Islet of Langerhans (tissue), 1 donor: Measurements from ENCODE around the gene LRP1.

Experiments used
- FAIRE-seq: peaks from one replicate; lab custom pipeline; 2011; peaks lifted over from hg19 to GRCh38; lab: Jason Lieb, UNC

LRP1 gene

DNA sequence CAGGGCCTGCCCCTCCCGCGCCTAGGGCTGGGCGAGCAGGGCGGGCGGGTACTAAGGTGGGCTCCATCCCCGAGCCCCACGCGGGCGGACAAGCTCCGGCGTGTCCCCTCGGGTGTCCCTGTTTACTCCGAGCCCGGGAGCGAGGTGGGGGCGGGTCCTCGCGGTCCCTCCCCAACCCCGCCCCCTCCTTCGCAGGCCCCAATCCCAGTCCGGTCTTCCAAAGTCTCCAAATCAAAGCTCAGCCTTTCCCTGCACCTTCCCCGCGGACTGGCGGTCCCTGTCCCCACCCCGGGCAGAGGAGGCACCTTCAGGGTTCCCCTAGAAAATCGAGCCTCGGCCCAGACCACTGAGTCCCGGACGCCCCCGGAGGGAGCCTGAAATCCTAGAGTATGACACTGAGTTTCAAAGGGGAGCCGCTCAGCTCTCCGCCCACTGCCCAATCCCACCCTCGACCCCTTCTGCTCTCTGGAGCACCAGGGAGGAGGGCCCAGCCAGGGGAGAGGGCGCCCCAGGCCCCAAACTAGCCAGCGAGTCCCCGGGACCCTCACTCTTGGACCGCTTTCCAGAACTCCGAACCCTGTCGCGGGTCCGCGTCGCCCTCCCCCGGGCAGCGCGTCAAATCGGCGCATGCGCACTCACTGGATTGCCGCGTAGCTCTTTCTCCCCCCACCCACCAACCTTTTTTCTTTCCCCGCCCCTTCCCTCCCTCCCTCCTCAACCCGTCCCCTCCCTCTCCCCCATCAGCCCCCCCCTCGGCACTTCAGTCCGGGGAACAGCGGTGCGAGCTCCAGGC lies at the start of gene LRP1:
TSS of gene LRP1 (plus strand) at position 758 of the 793 bp plus-strand sequence. CDS start 482 bp downstream, outside the sequence.
- no peak for FAIRE-seq

DNA sequence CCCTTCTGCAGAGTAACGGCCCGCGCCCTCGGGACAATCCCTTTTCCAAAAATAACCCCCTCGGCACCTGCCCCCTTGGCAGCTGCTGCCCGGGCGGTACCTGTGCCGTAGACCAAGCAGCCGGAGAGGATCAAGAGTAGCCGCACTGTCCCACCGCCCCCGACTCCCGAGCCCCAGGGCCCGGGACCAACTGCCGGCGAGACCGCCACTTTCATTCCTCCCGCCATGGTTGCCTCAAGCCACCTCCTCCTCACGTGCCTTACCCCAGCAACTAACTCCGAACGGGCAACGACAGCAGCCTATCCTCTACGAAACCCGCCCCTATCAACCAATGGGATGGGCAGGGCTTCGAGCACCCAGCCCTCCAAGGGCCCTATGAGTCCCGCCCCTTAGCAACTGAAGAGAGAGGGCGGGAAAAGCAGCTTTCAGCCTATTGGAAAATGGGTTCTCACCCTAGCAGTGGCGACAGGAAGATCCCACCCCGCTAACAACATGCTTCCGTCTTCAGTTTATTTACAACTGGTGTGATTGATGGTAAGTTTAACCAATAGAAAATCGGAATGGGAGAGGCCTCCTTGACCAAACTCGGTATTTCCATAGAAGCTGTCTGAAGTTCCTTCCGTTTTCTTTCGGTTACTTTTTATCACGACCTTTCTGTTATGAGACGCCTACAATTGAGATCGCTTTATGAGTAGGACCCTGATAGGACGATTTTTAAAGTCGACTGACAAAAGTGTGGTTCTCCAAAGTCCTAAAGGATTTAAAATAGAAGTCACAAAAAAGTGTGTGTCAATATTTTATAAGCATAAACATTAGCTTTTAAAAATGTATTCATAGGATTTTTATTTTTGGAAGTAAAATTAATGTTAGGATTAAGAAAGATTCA lies 49.5 kb upstream of the LRP1 start, which contains the start of gene NEMP1:
TSS of gene NEMP1 (minus strand) at position 273 of the 886 bp plus-strand sequence. CDS start at position 227, 46 bp downstream.
- FAIRE-seq, result peak; percentile 98

DNA sequence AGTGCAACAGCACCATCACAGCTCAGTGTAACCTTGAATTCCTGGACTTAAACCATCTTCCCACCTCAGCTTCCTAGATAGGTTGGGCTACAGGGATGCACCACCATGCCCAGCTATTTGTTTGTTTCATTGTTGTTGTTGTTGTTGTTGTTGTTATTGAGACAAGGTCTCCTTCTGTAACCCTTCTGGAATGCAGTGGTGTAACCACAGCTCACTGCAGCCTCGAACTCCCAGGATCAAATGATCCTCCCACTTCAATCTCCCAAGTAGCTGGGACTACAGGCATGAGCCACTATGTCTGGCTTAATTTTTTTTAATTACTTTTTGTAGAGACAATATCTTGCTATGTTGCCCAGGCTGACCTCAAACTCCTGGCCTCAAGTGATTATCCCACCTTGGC lies 48.5 kb upstream of the LRP1 start:
- no peak for FAIRE-seq

DNA sequence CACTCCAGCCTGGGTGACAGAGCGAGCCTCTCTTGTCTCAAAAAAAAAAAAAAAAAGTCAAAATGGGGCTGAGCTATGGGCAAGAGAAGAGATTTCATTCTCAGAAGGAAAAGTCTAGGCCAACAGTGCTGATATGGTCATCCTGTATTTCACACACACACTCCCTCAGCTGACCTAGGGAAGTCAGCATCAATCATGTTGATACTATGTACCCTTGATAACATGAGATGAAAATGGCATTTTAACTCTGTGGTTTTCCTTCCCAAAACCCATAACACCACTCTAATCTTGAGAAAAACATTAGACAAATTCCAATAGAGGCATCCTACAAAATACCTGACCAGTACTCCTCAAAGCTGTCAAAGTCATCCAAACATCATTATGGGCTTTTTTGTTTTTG lies 47.4 kb upstream of the LRP1 start:
- no peak for FAIRE-seq

- FAIRE-seq, result no peak
Measured at GRCh38 chr12:57085999-57086492, 42.2 kb upstream of the LRP1 start.

DNA sequence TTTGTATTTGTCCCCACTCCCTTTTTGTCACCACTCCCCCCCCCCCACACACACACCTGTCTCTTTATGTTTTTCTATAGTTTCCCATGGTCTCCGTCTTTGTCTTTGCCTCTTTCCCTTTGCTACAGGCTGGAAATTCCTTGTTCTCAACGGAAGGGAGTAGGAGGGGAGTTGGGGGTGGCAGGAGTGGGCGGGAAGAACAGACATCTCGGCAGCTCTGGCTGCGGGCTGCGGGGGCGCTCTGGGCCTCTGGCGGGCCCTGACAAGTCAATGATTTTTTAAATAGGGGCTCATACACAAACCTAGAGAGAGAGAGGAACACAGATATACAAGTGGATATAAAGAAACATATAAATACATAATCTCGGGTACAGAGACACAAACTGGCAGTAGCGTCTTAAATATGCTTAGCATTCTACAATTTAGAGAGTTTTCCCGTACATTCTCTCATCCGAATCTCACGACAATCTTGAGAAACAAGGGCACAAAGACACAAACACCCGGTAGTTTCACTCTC lies 41.7 kb upstream of the LRP1 start:
- FAIRE-seq, result no peak

DNA sequence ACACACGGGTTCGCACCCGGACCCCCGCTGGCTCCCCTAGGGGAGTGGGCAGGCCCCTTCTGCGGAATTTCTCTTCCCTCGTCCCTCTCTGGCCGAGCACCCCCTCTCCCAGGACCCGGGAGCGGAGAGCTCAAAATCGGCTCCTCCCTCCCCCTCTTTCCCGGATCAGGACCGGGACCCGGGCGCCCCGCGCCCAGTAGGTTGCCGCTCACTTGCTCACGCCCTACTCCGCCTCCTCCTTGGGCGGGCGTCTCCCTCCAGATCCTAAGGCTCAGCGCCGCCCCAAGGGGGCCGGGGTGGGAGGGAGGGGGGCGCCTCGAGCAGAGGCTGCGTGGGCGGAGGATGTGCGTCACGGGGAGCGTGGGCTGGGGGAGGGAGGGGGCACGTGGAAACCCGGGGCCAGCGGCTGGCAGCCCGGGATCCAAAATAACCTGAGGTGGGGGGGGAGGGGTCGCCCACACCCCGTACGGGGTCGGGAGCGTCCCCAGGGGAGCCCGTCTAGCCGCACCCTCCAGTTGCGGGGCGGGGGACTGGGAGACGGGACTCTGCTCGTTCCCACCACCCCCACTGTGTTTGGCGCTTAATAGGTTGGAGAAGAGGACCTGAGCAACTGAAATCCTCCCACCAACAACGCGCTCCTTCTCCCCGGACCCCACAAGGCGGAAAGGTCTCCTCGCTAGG lies 41.1 kb upstream of the LRP1 start:
- no peak for FAIRE-seq

- no peak for FAIRE-seq
Measured at GRCh38 chr12:57087691-57088353, 40.5 kb upstream of the LRP1 start.

- no peak for FAIRE-seq
Measured at GRCh38 chr12:57088354-57089270, 39.7 kb upstream of the LRP1 start, which contains the start of gene NAB2. Gene NAB2, plus strand, starts transcription at chr12:57089114. Its CDS starts 158 bp downstream, at chr12:57089272.

DNA sequence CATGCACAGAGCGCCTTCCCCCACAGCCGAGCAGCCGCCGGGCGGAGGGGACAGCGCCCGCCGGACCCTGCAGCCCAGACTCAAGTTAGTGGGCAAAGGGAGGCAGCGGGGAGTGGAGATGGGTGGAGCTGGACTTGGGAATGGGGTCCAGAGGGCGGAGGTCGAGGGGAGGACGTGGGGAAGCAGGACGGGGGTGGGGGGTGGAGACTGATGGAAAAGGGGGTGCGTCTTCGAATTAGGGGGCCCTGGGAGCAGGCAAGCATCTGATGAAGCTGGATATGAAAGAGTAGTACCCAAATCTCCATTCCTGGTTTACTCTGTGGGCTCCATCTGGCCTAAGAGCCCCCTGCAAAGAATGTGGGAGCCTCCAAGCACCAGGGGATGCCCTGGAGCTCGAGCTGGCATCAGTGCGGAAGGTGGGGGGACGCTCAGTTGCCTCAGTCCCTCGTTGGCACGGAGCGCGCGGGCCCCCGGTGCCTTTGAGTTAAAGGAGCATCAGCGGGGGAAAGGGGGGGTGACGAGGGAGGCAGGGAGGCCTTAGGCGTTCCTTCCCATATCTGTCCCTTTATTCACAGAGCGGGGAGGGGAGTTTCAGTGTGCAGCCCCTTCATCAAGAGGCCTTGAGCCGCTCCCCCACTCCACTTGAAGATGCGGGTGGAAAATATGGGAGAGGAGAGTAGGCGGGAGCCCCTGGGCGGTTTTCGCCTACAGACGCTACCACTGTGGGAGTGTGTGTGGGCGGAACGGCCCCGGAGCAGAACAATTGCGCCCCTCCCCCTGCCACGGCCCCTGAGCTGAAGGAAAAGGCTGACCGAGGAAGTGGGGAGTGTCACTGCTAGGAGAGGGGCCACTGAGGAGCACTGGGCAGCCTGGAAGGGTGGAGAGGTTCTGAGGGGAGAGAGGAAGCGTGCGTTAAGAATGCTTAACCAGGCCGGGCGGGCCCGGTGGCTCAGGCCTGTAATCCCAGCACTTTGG lies 38.7 kb upstream of the LRP1 start:
- no peak for FAIRE-seq

GRCh38 chr12:57090490-57090889 lies 37.8 kb upstream of the LRP1 start:
- no peak for FAIRE-seq

DNA sequence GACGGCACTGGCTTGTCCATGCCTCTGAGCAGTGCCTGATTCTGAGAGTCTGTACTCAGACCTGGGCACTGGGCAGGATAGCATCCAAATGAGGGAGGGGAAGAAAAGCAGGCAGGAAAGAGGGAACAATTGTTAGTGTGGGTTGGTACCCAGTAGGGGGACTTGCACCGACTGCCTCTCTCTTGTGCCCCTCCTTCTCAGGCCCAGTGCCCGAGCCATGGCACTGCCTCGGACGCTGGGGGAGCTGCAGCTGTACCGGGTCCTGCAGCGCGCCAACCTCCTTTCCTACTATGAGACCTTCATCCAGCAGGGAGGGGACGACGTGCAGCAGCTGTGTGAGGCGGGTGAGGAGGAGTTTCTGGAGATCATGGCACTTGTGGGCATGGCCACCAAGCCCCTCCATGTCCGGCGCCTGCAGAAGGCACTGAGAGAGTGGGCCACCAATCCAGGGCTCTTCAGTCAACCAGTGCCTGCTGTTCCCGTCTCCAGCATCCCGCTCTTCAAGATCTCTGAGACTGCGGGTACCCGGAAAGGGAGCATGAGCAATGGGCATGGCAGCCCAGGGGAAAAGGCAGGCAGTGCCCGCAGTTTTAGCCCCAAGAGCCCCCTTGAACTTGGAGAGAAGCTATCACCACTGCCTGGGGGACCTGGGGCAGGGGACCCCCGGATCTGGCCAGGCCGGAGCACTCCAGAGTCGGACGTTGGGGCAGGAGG lies 37.2 kb upstream of the LRP1 start:
- FAIRE-seq, result no peak

DNA sequence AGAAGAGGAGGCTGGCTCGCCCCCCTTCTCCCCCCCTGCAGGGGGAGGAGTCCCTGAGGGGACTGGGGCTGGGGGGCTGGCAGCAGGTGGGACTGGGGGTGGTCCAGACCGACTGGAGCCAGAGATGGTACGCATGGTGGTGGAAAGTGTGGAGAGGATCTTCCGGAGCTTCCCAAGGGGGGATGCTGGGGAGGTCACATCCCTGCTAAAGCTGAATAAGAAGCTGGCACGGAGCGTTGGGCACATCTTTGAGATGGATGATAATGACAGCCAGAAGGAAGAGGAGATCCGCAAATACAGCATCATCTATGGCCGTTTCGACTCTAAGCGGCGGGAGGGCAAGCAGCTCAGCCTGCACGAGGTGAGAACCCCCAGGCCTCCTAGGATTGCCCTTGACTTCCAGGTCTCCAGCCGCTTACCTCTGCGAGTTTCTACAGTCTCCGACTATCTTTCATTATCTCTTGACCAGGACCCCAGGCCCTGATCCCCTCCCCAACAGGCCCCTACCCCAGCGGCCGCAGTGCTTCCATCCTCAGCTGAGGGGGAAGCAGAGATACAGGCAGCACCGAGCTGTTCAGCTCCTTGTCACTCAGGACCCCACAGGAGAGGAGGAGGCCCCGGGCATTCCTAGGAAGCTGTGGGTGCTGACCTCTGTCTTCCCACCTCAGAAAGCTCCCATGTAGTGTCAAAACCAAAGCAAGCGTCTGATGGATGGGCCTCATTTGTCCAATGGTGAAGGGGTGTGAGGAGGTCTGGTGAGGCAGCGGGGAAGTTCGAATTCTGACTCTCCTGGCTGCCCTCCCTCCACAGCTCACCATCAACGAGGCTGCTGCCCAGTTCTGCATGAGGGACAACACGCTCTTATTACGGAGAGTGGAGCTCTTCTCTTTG lies 36.4 kb upstream of the LRP1 start:
- FAIRE-seq, result no peak

- no peak for FAIRE-seq
Measured at GRCh38 chr12:57092529-57092862, 35.8 kb upstream of the LRP1 start.

DNA sequence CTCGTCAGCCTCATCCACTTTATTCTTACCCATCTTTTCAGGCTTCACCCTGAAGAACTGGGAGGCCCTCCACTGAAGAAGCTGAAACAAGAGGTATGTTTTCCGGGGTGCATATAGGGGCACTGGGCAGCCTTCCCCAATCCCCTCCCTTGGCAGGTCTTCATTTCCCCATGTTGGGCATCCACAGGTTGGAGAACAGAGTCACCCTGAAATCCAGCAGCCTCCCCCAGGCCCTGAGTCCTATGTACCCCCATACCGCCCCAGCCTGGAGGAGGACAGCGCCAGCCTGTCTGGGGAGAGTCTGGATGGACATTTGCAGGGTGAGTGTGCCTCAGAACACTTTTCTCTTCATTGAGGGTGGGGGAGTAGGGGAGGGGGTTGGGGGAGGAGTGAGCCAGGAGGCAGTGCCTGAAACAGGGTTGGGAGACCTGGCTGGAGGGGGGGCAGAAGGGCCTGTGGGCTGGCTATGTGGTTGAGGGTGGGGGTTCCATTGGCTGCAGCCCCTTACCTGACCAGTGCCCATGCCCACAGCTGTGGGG lies 35.3 kb upstream of the LRP1 start:
- FAIRE-seq, result no peak

GRCh38 chr12:57093415-57094207 lies 34.7 kb upstream of the LRP1 start:
- FAIRE-seq, result no peak
